ENCODE measurements around the gene CDC14B.

DNA sequence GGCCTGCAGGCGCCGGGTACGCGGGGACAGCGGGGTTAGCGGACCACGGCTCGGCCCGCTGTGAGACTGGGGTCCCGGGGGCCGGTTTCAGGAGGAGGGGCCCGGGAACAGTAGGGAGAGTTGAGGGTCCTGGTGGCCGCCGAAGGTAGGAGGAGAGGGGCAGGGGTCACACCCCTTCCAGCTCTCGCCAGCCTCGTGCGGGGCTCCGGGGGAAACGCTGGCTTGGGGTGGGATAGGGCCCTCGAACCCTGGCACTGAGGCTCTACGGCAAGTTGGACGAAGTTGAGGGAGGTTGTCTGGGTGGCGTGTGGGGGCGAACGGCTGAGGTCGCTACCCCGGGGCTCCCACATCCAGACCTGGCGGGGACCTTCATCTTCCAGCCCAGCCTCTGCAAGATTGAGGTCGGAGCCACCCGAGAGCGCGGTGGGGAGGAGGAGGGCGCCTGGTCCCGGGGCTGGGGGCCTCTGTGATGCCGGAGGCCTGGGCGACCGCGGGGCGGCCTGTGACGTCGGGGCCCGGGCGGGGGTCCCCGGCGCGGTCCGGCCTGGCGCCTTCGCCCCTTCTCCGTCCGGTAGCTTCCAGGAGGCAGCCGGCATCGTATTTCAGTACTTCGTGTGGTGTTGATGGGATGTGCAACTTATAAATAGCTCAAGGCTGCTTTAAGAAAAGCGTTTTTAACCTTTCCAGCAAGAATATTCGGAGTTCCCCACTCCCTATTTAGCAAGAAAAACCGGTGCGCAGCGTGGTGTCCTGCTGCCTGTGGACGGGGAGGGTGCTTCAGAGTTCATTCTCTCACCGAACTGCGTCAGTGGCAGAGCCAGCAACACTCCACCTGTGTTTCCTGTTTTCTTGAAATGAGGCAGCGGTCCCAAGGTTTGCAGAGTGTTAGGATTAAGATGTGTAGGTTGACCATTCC, 168.8 kb downstream of the CDC14B start:
- TF ChIP-seq, protein P1, sequence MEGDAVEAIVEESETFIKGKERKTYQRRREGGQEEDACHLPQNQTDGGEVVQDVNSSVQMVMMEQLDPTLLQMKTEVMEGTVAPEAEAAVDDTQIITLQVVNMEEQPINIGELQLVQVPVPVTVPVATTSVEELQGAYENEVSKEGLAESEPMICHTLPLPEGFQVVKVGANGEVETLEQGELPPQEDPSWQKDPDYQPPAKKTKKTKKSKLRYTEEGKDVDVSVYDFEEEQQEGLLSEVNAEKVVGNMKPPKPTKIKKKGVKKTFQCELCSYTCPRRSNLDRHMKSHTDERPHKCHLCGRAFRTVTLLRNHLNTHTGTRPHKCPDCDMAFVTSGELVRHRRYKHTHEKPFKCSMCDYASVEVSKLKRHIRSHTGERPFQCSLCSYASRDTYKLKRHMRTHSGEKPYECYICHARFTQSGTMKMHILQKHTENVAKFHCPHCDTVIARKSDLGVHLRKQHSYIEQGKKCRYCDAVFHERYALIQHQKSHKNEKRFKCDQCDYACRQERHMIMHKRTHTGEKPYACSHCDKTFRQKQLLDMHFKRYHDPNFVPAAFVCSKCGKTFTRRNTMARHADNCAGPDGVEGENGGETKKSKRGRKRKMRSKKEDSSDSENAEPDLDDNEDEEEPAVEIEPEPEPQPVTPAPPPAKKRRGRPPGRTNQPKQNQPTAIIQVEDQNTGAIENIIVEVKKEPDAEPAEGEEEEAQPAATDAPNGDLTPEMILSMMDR (conservative IDR thresholded peaks at IDR 0.05; ENCODE audit: low read depth, low read length) = no peak
- no peak for TF ChIP-seq EZH2 (IDR thresholded peaks at IDR 0.05; ENCODE audit: low read length, unreplicated experiment)

Data from PC-3 (cell line).